GM10266 (cell line): Measurements from ENCODE around the gene UBE3B.

ENCODE experiments used
- DNase-seq: peaks from one replicate; pipeline ENCODE4 v3.0.0; 2012; ENCODE audit errors: extremely low spot score
- CTCF ChIP-seq: IDR thresholded peaks from 2 replicates; pipeline ENCODE4 v1.5.1; 2012; ENCODE audit warnings: mild to moderate bottlenecking, low read depth; ENCODE audit not compliant: control insufficient read depth, insufficient read depth; ENCODE audit errors: missing control alignments

The UBE3B gene

DNA sequence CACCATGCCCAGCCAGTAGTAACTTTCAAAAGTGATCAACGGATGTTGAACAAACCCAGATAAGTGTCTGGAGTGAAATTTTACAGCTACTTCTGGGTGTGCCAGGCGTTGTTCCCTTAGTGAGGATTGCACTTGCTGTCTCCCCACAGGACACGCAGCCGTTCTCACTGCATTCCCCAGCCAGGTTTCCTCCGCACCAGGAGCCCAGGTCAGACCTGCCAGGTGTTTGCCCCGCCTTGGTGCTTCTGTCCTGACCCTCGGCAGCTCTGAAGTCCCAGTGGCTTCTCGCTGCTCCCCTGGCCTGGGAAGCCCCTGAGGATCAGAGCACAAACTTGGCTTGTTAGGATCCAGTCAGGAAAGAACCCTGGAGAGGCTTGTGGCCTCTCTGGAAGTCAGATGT, 59.7 kb downstream of the UBE3B start:
- TF ChIP-seq CTCF: no peak
- no peak for DNase-seq

GRCh38 chr12:109538191-109538863, 60.9 kb downstream of the UBE3B start:
- DNase-seq: no peak
- no peak for TF ChIP-seq CTCF

DNA sequence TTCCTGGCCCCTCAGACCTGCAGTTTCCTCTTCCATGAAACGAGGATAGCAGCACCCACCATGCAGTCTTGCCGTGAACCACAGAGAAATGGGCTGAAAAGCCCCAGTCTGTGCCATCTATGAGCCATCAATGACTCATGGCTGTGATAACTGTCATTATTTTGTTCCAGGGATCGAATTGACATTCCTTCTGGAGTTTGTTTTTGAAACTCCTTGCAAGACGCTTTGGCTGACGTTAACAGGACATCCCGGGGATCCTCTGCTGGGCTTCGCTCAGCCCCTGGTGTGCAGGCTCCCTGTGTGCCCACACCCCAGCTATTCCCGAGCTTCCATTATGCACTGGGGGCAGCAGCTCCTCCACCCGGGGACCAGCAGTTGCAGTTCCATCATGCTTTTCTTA, 62.1 kb downstream of the UBE3B start:
- no peak for TF ChIP-seq CTCF

GRCh38 chr12:109540526-109541412, 63.3 kb downstream of the UBE3B start:
- no peak for TF ChIP-seq CTCF
- no peak for DNase-seq

More for the DNA sequence above, 62.1 kb downstream of the UBE3B start:
- no peak for DNase-seq

GRCh38 chr12:109541413-109541726, 63.9 kb downstream of the UBE3B start:
- TF ChIP-seq CTCF: no peak
- no peak for DNase-seq

DNA sequence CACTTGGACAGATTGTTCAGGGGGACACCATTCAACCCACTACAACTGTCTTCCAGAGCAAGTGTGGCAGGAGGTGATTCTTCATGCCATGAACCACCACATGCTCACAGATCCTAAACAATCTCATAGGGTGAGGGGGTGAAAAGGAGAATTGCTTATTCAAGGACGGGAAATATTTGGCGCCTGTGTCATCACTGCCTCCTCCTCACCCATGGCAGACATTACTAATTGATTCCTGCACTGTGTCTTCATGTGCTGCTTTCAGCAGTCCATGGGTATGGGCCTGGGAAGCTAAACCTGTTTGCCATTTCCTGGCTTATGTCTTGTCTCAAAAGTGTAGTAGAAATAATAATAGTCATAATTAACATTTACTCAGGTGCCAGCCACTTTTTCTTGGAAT, 64.6 kb downstream of the UBE3B start:
- no peak for TF ChIP-seq CTCF
- no peak for DNase-seq

GRCh38 chr12:109542876-109543275, 65.4 kb downstream of the UBE3B start:
- TF ChIP-seq CTCF: no peak
- no peak for DNase-seq
